ENCODE data around the gene RTCA.
"Not testable (repeated sequence)": the region's sequence is repeated elsewhere in the genome, so short reads cannot be mapped to it uniquely, and the experiment has no call there.

RTCA gene

DNA sequence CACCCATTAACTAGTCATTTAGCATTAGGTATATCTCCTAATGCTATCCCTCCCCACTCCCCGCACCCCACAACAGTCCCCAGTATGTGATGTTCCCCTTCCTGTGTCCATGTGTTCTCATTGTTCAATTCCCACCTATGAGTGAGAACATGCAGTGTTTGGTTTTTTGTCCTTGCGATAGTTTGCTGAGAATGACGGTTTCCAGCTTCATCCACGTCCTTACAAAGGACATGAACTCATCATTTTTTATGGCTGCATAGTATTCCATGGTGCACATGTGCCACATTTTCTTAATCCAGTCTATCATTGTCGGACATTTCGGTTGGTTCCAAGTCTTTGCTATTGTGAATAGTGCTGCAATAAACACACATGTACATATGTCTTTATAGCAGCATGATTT, 7.6 kb upstream of the RTCA start:
- DNase-seq (ENCODE audit: low read depth, low spot score) = not testable (repeated sequence)

DNA sequence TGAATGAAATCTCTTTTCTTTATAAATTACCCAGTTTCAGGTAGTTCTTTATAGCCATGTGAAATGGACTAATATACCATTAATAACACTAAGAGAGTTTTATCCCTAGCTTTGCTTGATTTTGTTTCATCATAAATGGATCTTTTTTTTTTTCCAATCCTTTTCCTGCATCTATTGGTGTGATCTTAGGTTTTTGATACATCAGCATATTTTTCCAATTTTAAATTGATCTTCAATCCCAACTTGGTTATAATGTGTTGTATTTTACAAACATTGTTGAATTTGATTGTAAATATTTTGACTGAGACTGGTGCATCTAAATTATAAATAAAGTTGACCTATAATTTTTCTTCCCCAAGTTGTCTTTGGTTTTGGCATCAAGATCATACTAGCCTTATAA, 4.3 kb upstream of the RTCA start:
- DNase-seq (ENCODE audit: low read depth, low spot score) = no peak

DNA sequence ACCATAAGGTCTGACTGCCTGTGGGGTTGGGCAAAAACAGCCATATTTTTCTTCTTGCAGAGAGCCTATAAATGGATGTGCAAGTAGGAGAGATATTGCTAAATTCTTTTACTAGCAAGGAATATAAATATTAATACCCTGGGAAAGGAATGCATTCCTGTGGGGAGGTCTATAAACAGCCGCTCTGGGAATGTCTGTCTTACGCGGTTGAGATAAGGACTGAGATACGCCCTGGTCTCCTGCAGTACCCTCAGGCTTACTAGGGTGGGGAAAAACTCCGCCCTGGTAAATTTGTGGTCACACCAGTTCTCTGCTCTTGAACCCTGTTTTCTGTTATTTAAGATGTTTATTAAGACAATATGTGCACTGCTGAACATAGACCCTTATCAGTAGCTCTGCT, 1.9 kb upstream of the RTCA start:
- not testable (repeated sequence) for DNase-seq (ENCODE audit: low read depth, low spot score)

DNA sequence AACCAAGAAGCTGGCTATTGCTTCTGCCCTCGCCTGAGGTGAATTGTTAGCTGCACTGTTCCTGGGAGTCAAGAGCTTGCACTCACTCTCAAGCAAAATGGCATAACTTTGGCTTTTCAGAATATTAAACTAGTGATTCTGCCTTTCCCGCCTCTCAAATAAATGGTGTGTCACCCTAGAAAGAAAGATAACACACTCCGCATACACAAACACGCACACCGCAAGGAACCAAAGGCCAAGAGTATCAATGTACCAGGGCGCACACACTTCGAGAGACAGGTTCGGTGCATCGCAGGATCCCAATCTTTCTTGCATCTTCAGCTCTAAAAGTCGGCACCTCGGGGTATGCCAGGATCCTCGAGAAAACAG, 470 bp upstream of the RTCA start:
- DNase-seq (ENCODE audit: low read depth, low spot score) = no peak

- DNase-seq (ENCODE audit: low read depth, low spot score) = no peak
Observed at GRCh38 chr1:100266741-100267140, 725 bp downstream of the RTCA start.

DNA sequence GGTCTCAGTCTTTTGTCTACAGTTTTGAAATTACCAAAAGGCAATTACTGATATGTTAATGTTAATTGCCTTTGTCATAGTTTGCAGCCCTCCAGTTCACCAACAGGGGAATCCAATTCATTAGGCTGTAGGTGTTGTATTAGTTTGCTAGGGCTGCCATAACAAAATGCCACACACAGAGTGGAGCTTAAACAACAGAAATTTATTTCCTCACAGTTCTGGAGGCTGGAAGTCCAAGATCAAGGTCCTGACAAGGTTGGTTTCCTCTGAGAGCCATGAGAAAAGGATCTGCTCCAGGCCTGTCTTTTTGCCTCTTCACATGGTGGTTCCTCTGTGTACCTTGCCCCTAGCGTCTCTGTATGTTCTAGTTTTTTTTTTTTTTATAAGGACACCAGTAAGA, 1.3 kb downstream of the RTCA start:
- no peak for DNase-seq (ENCODE audit: low read depth, low spot score)

DNA sequence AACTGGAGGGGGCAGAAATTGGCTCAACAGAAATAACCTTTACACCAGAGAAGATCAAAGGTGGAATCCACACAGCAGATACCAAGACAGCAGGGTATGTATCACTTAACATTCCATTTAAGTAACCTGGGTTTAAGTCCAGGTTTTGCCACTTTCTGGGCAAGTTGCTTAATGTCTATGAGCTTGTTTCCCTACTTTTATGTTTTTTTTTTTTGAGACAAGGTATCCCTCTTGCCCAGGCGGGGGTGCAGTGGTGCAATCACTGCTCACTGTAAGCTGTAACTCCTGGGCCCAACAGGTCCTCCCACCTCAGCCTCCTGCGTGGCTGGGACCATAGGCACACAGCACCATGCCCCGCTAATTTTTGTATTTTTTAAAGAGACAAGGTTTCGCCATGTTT, 2.2 kb downstream of the RTCA start:
- DNase-seq (ENCODE audit: low read depth, low spot score) = no peak

GRCh38 chr1:100277866-100278265, 11.8 kb downstream of the RTCA start:
- no peak for DNase-seq (ENCODE audit: low read depth, low spot score)

GRCh38 chr1:100279358-100279923, 13.4 kb downstream of the RTCA start:
- DNase-seq (ENCODE audit: low read depth, low spot score) = no peak

DNA sequence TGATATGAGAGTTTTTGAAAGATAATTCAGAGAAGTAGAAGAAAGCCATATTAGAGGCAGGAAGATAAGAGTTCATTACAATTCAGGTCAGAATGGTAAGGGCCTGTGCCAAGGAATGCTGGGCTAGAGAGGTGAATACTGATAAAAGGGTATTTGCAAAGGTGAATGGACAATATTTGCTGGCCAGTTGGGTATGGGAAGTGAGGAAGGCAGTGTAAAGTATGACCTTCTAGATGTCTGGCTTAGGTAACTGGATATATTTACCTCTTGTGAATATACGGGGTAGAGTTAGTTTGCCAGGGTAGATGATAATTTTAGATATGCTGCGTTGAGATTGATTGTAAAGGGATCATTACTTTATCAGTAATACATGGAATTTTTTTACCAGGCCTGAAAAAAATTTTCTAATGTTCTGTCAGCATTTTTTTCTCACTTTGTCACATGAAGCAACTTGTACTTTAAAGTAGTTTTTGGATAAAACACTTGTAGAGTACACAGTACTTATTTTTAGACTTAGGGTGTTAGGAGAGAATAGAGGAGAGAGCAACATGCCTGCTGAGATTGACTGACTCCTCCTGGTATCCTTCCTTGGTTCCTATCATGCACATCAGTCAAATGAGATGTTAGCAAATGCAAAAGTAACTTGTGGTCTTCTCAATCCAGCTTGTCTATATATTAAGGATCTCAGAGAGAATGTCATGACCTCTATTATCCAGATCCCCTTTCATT, 14.1 kb downstream of the RTCA start:
- no peak for DNase-seq (ENCODE audit: low read depth, low spot score)

- DNase-seq (ENCODE audit: low read depth, low spot score) = no peak
Observed at GRCh38 chr1:100284591-100284990, 18.6 kb downstream of the RTCA start.

GRCh38 chr1:100287162-100287561, 21.1 kb downstream of the RTCA start:
- DNase-seq (ENCODE audit: low read depth, low spot score) = no peak

DNA sequence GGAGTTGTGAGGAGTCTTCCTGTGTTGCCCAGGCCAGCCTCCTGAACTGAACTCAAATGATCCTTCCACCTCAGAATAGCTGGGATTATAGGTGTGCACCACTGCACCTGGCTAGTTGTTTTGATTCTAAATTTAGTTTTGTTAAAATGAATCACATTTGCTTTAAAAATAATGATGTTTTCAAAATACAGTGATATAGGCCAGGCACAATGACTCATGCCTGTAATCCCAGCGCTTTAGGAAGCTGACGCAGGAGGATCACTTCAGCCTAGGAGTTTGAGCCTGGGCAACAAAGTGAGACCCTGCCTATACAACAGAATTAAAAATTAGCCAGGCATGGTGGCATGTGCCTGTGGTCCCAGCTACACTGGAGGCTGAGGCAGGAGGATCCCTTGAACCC, 24.3 kb downstream of the RTCA start:
- no peak for DNase-seq (ENCODE audit: low read depth, low spot score)

DNA sequence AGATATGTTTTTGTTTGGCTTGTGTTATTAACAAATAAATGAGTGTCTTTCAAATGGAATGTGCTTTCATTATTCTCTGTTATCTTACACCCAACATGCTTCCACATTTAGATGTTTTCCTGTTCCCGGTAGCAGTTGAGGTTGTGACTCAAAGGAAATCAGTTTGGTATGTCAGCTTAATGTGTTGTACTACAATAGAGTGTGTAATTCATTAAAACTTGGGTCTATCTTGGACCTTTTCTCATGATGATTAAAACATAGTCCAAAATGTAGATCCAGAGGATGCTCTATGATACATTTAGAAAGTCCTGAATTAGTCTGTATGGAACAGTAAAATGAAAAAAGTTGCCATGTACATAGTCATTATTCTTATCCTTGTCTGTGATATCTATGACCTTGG, 26.7 kb downstream of the RTCA start:
- DNase-seq (ENCODE audit: low read depth, low spot score) = no peak

- DNase-seq (ENCODE audit: low read depth, low spot score) = no peak
Observed at GRCh38 chr1:100296140-100296539, 30.1 kb downstream of the RTCA start.

DNA sequence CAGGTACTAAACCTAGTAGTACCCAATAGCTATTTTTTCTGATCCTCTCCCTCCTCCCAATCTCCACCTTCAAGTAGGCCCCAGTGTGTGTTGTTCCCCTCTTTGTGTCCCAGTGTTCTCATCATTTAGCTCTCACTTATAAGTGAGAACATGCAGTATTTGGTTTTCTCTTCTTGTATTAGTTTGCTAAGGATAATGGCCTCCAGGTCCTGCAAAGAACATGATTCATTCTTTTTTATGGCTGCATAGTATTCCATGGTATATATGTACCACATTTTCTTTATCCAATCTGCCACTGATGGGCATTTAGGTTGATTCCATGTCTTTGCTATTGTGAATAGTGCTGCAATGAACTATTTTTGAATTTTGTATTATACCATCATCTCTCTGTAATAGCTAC, 31.0 kb downstream of the RTCA start:
- DNase-seq (ENCODE audit: low read depth, low spot score) = not testable (repeated sequence)

GRCh38 chr1:100298512-100298911, 32.5 kb downstream of the RTCA start:
- DNase-seq (ENCODE audit: low read depth, low spot score) = no peak

- no peak for DNase-seq (ENCODE audit: low read depth, low spot score)
Observed at GRCh38 chr1:100299521-100300222, 33.7 kb downstream of the RTCA start.

DNA sequence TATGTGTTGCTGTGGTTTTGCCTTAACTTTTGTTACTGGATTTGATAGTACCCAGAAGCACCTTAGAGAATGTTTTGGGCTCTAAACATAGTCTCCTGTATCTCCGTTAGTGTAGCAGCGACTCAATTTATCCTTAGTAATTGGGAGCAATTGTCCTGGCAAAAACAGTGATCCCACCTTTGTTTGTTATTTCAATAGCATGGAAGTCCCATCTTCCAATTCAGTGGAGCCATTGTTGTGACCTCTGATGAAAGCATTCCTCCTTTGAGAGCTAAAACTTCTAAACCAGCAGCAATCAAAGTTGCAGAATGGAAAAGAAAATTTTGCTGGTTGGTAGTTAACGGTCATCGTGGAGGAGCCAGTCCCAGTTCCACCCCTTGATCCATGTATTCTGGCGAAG, 34.7 kb downstream of the RTCA start:
- no peak for DNase-seq (ENCODE audit: low read depth, low spot score)

DNA sequence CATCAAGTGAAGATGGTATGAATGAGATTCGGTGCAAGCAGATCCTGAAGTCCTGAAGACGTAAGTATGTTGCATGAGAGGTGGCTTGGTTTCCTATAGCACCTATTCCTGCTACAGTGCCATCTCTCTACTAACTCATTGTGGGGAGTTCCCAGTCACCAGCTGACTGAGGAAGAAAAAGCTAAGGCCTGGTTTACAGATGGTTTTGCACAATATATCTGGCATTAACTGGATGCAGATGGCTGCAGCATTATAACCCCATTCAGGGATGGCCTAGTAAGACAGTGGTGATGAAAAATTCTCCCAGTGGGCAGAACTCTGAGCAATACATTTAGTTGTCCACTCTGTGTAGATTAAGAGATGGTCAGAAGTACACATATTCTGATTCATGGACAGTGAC, 36.7 kb downstream of the RTCA start:
- no peak for DNase-seq (ENCODE audit: low read depth, low spot score)

DNA sequence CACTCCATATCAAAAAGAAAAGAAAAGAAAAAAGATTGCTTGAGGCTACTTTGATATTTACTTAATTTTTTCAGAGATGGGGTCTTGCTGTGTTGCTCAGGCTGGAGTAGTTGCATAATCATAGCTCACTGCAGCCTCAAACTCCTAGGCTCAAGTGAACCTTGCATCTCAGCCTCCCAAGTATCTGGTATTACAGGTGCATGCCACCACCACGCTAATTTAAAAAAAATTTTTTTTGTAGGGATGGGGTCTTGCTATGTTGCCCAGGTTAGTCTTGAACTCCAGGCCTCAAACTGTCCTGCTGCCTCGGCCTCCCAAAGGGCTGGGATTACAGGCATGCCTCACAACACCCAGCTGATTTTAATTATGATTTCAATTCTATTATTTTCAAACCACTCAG, 38.2 kb downstream of the RTCA start:
- no peak for DNase-seq (ENCODE audit: low read depth, low spot score)

DNA sequence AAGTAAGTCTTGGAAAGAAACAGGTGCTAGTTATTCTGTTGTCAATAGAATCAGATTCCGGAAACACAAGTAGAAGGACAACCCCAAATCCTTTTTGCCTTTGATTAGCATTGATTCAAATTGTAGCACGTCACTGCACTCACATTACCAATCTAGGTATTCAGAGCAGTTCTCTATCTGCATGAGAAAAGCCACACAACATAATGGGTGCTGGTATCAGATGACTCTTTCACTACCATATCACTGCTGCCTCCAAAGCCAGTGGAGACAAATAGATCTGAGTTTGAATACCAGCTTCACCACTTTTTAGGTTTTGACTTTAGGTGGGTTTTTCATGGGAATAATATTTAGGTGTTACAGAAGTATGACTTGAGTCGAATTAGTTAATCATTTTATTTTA, 38.9 kb downstream of the RTCA start:
- DNase-seq (ENCODE audit: low read depth, low spot score) = no peak

DNA sequence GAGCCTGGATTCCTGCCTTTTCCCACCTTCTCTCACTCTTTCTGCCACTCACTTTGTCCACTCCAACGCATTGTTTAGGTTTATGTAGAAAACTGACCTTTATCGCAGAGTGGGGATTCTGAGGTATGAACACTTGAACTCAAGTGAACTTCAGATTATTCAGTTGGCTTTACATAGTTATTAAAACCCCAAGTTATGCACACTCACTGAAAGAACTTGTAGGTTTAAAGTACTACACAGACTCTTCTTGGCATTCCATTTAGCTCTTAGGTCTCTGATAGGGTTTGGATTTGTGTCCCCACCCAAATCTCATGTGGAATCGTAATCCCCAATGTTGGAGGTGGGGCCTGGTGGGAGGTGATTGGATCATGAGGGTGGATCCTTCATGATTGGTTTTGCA, 39.9 kb downstream of the RTCA start:
- no peak for DNase-seq (ENCODE audit: low read depth, low spot score)
